Caco-2 (cell line): ENCODE data around the gene GPAT3. TPM values are rescaled to one million over a fixed set of nuclear protein-coding genes. Genes with fewer than 3 reads are reported as not detected.

ENCODE experiments used
- BruUV-seq: library from RNA; stranded (reverse); fragments of 400-500 nt; replicated peaks from 2 replicates; lab custom pipeline; 2021; lab: Mats Ljungman, UMichigan
- CTCF ChIA-PET: fragments of 300-600 bp; sonication (Branson Sonifier 250); formaldehyde crosslinking; loops from one replicate; lab custom pipeline; 2022; ENCODE audit warnings: antibody characterized with exemption; lab: Charles Lee
- POLR2A ChIA-PET: fragments of 300-600 bp; sonication (Branson Sonifier 250); formaldehyde crosslinking; loops from one replicate; lab custom pipeline; 2022; ENCODE audit warnings: antibody characterized with exemption; lab: Charles Lee
- DNase-seq, 2 experiments: peaks; one replicate each; pipeline versions ENCODE4 v3.0.0 to v3.0.0-alpha.2; 2020 to 2022
- H3K27me3 ChIP-seq: replicated peaks from 2 replicates; pipeline ENCODE4 v1.6.0; 2011; ENCODE audit warnings: low read length; ENCODE audit not compliant: control insufficient read depth, insufficient read depth
- H3K36me3 ChIP-seq: 2 replicates; pipeline ENCODE4 v1.5.1; 2011; ENCODE audit warnings: low read length; ENCODE audit not compliant: control insufficient read depth, insufficient read depth
- H3K4me1 ChIP-seq: fragments of 250-450 bp; sonication (Bioruptor Pico); 2 replicates; pipeline ENCODE4 v1.5.1; 2020; ENCODE audit warnings: mild to moderate bottlenecking
- H3K4me3 ChIP-seq: 2 replicates; pipeline ENCODE4 v1.5.1; 2011; ENCODE audit warnings: low read depth, mild to moderate bottlenecking, control low read depth, low read length
- H3K9me3 ChIP-seq: fragments of 250-450 bp; sonication (Bioruptor Pico); 2 replicates; pipeline ENCODE4 v1.5.1; 2020; ENCODE audit warnings: mild to moderate bottlenecking, moderate library complexity
- H3K27ac Mint-ChIP-seq: one replicate; pipeline ENCODE4 v1.8.0; 2022; ENCODE audit warnings: mixed read lengths; ENCODE audit not compliant: unreplicated experiment
- H3K27me3 Mint-ChIP-seq: one replicate; pipeline ENCODE4 v1.8.0; 2022; ENCODE audit warnings: mixed read lengths; ENCODE audit not compliant: insufficient read depth, unreplicated experiment
- H3K36me3 Mint-ChIP-seq: one replicate; pipeline ENCODE4 v1.8.0; 2022; ENCODE audit warnings: mild to moderate bottlenecking, mixed read lengths; ENCODE audit not compliant: insufficient read depth, unreplicated experiment
- H3K4me1 Mint-ChIP-seq: one replicate; pipeline ENCODE4 v1.8.0; 2022; ENCODE audit warnings: low read depth, mixed read lengths; ENCODE audit not compliant: unreplicated experiment
- H3K4me3 Mint-ChIP-seq: one replicate; pipeline ENCODE4 v1.8.0; 2022; ENCODE audit warnings: mild to moderate bottlenecking, moderate library complexity, mixed read lengths; ENCODE audit not compliant: unreplicated experiment
- H3K9me3 Mint-ChIP-seq: one replicate; pipeline ENCODE4 v1.8.0; 2022; ENCODE audit warnings: mixed read lengths; ENCODE audit not compliant: unreplicated experiment
- intact Hi-C: fragments of 100-400 bp; cut with micrococcal nuclease; formaldehyde crosslinking; loops from one replicate; pipeline ENCODE4 v1.10.0; 2022; ENCODE audit not compliant: unreplicated experiment
- total RNA-seq: library from RNA; stranded (reverse); gene quantifications from 2 replicates; pipeline ENCODE4 v1.2.3, GENCODE V29; 2022
- TF ChIP-seq, protein P1 (sequence below), 2 experiments: fragments of 200-600 bp in 1 of 2; IDR thresholded peaks; 1 replicate in 1 of 2; 2 replicates in 1 of 2; pipeline versions ENCODE4 v1.5.1 to v1.8.0; 2011 to 2022; ENCODE audit warnings: antibody characterized with exemption in 1 of 2, control low read depth in 1 of 2, inconsistent platforms in 1 of 2, low read depth in 1 of 2, low read length in 1 of 2, mild to moderate bottlenecking in 1 of 2, moderate library complexity in 1 of 2; ENCODE audit not compliant: insufficient read depth in 1 of 2, severe bottlenecking in 1 of 2, unreplicated experiment in 1 of 2

Gene GPAT3
- total RNA-seq, 1 experiment from 2014 or later: 4.6 TPM

DNA sequence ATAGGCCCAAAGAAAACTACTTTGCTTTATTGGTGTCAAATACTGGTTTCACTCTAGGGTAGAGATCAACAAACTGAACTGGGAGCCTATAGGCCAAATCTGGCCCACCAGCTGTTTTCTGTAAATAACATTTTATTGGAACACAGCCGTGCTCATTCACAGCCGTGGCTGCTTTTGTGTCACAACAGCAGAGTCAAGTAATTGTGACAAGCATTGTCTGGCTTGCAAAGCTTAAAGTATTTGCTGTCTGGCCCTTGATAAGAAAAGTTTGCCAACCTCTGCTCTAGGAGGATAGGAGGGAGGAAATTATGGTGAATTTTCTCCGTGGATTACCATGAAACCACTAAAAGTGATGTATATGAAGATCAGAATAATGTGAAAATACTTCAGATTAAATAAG, 53.4 kb downstream of the GPAT3 start:
- no peak overlapping the region for H3K27ac Mint-ChIP-seq
- no TSS peak for BruUV-seq
- H3K27me3 Mint-ChIP-seq: no peaks in the 10 kb centered on the region
- no peaks in the 10 kb centered on the region for H3K4me1 Mint-ChIP-seq
- Histone ChIP-seq H3K27me3 (no peaks in the 10 kb centered on the region), H3K9me3 (no peaks in the 10 kb centered on the region), H3K4me3 (no peak overlapping the region), H3K4me1 (no peaks in the 10 kb centered on the region), H3K36me3 (no peaks in the 10 kb centered on the region)
- TF ChIP-seq, protein P1, sequence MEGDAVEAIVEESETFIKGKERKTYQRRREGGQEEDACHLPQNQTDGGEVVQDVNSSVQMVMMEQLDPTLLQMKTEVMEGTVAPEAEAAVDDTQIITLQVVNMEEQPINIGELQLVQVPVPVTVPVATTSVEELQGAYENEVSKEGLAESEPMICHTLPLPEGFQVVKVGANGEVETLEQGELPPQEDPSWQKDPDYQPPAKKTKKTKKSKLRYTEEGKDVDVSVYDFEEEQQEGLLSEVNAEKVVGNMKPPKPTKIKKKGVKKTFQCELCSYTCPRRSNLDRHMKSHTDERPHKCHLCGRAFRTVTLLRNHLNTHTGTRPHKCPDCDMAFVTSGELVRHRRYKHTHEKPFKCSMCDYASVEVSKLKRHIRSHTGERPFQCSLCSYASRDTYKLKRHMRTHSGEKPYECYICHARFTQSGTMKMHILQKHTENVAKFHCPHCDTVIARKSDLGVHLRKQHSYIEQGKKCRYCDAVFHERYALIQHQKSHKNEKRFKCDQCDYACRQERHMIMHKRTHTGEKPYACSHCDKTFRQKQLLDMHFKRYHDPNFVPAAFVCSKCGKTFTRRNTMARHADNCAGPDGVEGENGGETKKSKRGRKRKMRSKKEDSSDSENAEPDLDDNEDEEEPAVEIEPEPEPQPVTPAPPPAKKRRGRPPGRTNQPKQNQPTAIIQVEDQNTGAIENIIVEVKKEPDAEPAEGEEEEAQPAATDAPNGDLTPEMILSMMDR (IDR thresholded peaks at IDR 0.05; ENCODE audit: insufficient read depth in 1 of 2, low read depth in 1 of 2, low read length in 1 of 2, severe bottlenecking in 1 of 2, unreplicated experiment in 1 of 2): no peak
- H3K4me3 Mint-ChIP-seq: no peak overlapping the region
- intact Hi-C loops: no loop called here
- ChIA-PET POLR2A (no interaction called here), CTCF (no interaction called here)
- DNase-seq: no peak
- no peaks in the 10 kb centered on the region for H3K36me3 Mint-ChIP-seq
- no peaks in the 10 kb centered on the region for H3K9me3 Mint-ChIP-seq

DNA sequence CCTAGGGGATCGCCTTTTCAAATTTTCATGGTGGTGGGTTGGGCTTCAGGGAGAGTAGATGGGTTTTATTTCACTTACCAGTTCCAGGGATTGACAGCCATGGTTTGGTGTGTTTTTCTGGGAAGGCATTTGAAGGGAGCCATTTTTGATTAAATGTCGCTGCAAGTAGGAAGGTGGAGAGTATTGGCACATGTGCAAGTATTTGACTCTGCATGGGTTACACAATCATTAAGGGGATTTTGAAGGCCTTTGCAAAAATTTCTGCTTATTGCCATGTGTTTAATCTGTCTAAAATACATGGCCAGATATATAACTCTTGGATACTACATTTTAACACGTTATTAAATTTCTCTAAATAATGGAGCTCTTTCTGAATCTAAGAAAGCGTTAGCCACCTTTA, 55.1 kb downstream of the GPAT3 start:
- no peaks in the 10 kb centered on the region for H3K27me3 Mint-ChIP-seq
- no TSS peak for BruUV-seq

DNA sequence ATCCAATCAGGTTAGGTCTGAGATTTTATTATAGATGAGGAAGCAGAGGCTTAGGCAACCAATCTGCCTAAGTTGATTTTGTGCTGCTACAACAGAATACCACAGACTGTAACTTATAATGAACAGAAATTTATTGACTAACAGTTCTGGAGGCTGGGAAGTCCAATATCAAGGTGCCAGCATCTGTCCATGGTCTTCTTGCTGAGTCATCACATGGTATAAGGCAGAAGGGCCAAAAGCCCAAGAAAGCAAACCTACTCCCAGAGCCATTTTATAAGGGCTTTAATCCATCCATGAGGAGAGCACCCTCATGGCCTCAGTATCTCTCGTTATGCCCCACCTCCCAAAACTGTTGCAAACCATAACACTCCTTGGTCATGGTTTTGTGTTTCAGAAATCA, 55.8 kb downstream of the GPAT3 start:
- BruUV-seq: no TSS peak
- POLR2A ChIA-PET: no interaction called here
- CTCF ChIA-PET: no interaction called here
- Mint-ChIP-seq H3K27me3 (no peaks in the 10 kb centered on the region), H3K27ac (no peak overlapping the region), H3K4me3 (no peak overlapping the region), H3K36me3 (no peaks in the 10 kb centered on the region), H3K9me3 (no peaks in the 10 kb centered on the region), H3K4me1 (no peaks in the 10 kb centered on the region)
- TF ChIP-seq, protein P1 (IDR thresholded peaks at IDR 0.05; ENCODE audit: insufficient read depth in 1 of 2, low read depth in 1 of 2, low read length in 1 of 2, severe bottlenecking in 1 of 2, unreplicated experiment in 1 of 2): no peak
- no peak for DNase-seq
- Histone ChIP-seq H3K4me3 (no peak overlapping the region), H3K36me3 (no peaks in the 10 kb centered on the region), H3K27me3 (no peaks in the 10 kb centered on the region), H3K4me1 (no peaks in the 10 kb centered on the region), H3K9me3 (no peaks in the 10 kb centered on the region)
- intact Hi-C loops: no loop called here

More for the DNA sequence above, 55.1 kb downstream of the GPAT3 start:
- Mint-ChIP-seq H3K9me3 (no peaks in the 10 kb centered on the region), H3K4me1 (no peaks in the 10 kb centered on the region), H3K36me3 (no peaks in the 10 kb centered on the region), H3K4me3 (no peak overlapping the region), H3K27ac (no peak overlapping the region)
- DNase-seq: no peak
- no peak overlapping the region for H3K4me3 ChIP-seq
- ChIA-PET POLR2A (no interaction called here), CTCF (interaction anchor here (0.7 kb wide), 1 partner anchor 46 kb away, joined by 10 read pairs; no protein-coding TSS in a partner anchor)
- no peaks in the 10 kb centered on the region for H3K4me1 ChIP-seq
- H3K9me3 ChIP-seq: no peaks in the 10 kb centered on the region
- H3K27me3 ChIP-seq: no peaks in the 10 kb centered on the region
- intact Hi-C loops: no loop called here
- no peaks in the 10 kb centered on the region for H3K36me3 ChIP-seq
- TF ChIP-seq, protein P1 (IDR thresholded peaks at IDR 0.05; ENCODE audit: insufficient read depth in 1 of 2, low read depth in 1 of 2, low read length in 1 of 2, severe bottlenecking in 1 of 2, unreplicated experiment in 1 of 2): no peak
